Measurements from ENCODE around the gene AHDC1. TPM values are rescaled to one million over a fixed set of nuclear protein-coding genes. Genes with fewer than 3 reads are reported as not detected.
A peak's percentile ranks its signal among the peaks of the same experiment; 100 is the strongest.

The AHDC1 gene
- total RNA-seq, 1 experiment from 2014 or later = 40.4 TPM

DNA sequence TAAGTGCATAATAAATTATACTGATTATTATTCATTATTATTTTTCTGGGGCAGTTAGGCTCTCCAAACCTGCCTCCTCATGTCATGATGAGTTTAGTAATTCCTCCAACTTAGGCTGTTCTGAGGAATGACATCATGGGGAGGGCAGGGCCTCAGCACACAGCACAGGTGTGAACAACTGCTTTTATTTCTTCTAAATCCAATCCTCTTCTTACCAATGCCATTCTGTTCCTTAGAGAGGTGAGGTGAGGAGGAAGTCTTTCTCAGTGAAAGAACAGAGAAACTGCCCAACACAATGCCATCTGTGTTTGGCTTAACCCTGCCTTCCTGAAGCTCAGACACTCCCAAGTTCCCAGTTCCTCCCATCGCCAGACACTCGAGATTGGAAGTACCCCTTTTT, 68.6 kb downstream of the AHDC1 start:
- DNase-seq (ENCODE audit: low read depth) = no peak

GRCh38 chr1:27531959-27532685, 71.8 kb downstream of the AHDC1 start:
- no peak for DNase-seq (ENCODE audit: low read depth)

- DNase-seq (ENCODE audit: low read depth) = no peak
These were observed 73.8 kb downstream of the AHDC1 start for GRCh38 chr1:27530192-27530591.

- no peak for DNase-seq (ENCODE audit: low read depth)
These were observed 74.3 kb downstream of the AHDC1 start for GRCh38 chr1:27529704-27530018.

GRCh38 chr1:27528818-27529703, 74.9 kb downstream of the AHDC1 start:
- peak; percentile 86 for DNase-seq (ENCODE audit: low read depth)

DNA sequence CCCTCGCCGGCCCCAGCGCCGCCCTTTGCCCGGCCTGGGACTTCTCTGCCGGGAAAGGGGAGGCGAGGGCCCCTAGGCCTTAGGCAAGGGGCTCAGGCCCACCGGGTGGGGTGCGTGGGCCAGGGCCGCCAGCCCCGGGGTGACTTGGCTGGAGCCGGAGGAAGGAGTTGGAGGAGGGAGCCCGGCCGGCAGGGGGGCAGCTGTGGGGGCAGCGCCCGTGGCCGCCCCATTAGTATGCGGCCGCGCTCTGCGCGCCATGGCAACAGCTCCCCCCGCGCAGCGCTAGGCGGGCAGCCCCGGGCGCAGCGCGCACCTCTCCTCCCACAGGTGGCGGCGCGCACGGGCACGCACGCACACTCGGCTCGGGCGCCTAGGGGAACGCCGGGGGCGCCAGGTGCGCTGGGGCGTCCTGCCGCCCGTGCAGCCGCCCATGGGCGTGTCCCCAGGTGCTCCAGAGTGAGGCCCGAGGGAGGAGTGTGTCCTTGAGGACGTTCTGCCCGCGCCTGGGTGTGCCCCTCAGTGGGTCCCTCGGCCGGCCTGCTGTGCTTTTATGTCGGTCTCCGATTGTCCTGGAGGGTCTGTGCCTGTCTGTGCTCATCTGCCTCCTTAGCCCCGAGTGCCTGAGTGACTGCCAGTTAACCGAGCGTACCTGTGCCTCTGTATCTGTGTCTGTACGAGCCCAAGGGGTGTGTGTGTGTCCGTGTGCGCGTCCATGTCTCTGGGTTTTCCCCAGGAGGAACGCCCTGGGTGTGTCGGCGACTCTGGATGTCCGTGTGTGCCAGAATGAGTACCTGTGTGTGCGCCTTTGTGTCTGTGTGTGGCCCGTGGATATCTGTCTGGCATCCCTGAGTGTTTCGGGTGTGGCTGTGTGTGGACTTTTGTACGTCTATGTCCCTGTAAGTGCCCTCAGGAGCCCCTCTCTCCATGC, 75.8 kb downstream of the AHDC1 start:
- DNase-seq (ENCODE audit: low read depth) = no peak

GRCh38 chr1:27527223-27527889, 76.6 kb downstream of the AHDC1 start:
- DNase-seq (ENCODE audit: low read depth) = peak; percentile 88

DNA sequence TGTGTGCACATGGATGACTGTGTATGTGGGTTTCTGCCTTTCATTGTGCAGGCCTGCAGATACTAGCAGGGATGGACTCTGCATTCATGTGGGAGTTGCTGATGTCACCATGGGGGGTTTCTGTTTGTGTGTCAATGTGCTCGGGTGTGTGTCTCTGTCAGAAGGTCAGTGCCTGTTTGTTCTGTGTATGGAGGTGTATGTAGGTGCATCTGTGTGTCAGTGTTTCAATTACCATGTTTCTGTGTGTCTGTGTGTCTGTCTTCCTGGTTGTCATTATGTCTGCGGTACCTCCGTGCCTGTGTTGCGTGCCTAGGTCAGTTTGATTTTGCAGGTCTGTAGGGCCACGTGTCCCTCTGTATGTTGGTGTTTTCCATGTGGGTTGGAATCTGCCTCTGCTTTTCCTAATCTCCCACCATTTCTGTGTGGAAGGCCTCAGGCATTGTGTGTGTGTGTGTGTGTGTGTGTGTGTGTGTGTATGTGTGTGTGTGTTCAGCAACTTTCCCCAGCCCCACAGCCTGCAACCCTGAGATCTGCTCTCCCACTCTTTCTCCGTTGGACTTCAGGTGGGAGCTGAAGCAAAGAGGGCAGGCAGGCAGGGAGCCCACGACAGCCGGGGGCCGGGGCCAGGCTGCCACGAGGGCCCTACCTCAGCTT, 77.2 kb downstream of the AHDC1 start:
- no peak for DNase-seq (ENCODE audit: low read depth)

GRCh38 chr1:27525296-27526272, 78.4 kb downstream of the AHDC1 start:
- DNase-seq (ENCODE audit: low read depth) = peak; percentile 83

- no peak for DNase-seq (ENCODE audit: low read depth)
These were observed 80.5 kb downstream of the AHDC1 start for GRCh38 chr1:27523337-27524020.

DNA sequence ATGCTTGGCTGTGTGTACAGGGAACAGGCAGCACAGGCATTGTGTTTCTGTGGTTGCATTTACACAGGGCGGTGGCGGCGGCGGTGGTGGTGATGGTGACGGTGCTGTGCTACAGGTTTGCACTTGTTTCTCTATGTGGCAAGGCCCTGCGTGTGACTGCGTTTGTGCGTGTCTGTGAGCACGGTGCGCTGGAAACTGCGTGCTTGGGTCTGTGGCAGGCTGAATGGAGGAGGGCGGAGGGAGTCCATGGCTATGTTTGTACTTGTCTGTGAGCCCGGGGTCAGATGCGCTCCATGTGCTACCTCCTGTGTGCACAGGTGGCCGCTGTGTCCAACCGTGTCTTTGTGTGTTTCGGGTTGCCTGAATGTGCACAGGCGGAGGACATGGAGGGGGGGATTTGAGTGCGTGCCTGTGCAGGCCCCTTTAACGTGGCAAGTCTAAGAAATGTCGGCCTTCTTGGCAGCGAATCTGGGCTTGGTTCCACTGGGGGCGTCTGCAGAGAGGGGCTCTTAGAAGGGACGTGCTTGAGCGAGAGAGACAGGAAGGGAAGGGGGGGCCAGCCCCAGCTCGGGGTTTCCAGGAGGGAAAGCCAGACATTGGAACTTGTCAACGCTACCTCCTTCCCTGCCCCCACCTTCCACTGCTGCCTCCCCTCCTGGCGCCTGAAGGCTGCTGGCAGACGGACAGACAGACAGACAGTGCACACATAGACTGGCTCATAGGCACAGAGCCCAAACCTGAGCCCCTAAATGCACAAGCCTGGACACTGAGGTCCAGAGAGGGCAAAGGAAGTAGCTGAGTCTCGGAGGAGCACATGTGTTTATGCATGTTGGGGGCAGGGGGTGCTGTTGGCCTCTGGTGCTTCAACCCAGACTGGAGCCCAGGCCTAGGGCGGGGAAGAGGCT, 81.3 kb downstream of the AHDC1 start:
- peak; percentile 78 for DNase-seq (ENCODE audit: low read depth)

DNA sequence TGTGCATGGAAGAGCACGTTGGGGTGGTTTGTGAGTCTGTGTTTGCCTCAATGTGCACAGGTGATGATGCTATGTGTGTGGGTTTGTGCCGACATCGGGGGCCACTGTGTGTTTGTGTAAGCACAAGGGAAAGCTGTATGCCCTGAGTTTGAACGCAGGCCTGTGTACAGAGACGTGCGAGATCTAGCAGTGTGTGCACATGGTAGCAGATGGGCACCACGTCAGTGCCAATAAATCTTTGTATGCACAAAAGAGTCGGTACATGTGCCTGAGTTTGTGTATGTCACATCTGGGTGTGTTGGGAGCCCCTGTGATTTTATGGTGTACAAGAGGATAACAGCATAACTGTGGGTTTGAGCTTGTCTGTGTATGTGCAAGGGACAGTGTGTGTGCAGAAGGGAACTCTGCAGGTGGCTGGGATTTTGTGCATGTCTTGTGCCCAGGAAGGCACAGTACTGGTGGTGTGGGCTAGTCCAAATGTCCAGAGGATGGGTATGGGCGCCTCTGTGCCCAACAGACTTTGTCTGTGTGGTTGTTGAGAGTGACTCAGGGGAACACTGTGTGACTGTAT, 82.0 kb downstream of the AHDC1 start:
- peak; percentile 91 for DNase-seq (ENCODE audit: low read depth)

DNA sequence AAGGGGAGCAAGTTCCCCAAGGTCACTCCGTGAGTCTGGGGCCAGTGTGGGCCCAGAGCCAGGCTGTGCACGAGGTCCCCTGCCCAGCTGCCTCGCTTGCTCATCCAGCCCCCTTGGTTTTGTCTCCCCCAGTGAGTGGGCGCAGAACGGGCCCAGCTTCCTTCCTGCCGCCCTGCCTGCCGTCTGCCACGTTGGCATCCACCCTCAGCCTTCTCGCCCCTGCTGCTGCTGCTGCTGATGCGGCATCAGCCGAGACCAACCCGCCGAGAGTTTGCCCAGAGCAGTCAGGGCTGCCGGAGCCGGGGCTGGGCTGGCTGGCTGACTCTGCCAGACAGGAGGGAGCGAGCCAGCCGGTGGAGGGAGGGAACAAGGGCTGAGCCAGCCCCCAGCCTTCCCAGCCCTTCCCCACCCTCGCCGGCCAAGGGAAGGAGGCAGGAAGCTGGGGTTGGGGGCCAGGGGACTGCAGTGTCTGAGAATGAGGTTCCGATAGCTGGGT, 82.6 kb downstream of the AHDC1 start:
- DNase-seq (ENCODE audit: low read depth) = no peak

DNA sequence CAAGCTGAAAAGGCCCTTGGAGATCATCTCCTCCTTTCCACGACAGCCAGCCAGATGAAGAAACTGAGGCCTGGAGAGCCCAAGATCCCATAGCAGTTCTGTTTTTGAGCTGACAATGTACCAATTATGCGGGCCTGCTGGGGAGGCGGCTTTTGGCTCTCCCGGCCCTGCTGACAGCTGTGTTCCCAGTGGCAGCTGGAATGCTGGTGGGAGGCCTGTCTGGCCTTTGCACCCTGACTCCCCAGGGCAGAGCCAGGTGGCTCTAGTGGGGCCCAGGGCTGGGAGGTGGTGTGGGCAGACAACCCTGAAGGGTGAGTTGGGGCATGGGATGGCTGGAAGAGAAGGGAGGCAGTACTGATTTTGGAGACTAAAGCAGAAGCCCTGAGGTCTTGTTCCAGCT, 83.3 kb downstream of the AHDC1 start:
- peak; percentile 82 for DNase-seq (ENCODE audit: low read depth)

GRCh38 chr1:27519331-27520258, 84.3 kb downstream of the AHDC1 start:
- no peak for DNase-seq (ENCODE audit: low read depth)

DNA sequence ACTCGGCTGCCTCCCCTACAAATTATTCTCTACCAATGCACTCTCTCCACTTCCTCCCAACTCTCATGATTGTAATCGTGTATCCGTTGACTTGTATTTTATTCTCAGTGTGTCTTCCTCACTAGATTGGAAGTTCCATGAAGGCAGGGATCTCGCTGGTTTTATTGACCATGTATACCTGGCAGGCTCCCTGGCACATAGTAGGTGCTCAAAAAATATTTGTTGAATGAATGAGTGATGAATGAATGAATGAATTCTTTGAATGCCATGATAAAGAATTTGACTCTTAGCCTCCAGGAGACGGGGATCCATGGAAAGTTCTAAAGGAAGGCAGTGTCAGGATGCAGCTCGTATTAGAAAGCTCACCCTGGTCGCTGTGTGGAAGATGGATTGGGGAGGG, 85.1 kb downstream of the AHDC1 start:
- no peak for DNase-seq (ENCODE audit: low read depth)
